GM19372 (cell line): Measurements from ENCODE around the gene SBF2.
"Not testable (repeated sequence)": the region's sequence is repeated elsewhere in the genome, so short reads cannot be mapped to it uniquely, and the experiment has no call there.

Experiments used
- ATAC-seq: cut with Tn5 transposase; IDR thresholded peaks from one replicate; pipeline ENCODE4 v1.9.1; 2021; ENCODE audit warnings: mild to moderate bottlenecking, low read depth, moderate library complexity; ENCODE audit not compliant: unreplicated experiment

SBF2 gene

DNA sequence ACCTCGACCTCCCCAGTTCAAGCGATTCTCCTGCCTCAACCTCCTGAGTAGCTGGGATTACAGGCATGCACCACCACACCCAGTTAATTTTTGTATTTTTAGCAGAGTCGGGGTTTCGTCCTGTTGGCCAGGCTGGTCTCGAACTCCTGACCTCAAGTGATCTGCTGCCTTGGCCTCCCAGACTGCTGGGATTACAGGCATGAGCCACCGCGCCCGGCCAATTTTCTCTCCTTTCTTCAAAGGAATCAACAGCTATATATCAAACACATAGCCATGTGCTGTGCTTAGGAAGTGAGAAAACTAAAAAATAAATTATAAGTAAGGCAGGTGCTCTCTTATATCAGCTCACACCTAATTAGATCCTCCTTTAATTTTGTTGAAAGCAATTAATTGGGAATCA lies 164.8 kb downstream of the SBF2 start:
- ATAC-seq: not testable (repeated sequence)

GRCh38 chr11:10125522-10126133 lies 168.4 kb downstream of the SBF2 start:
- no peak for ATAC-seq

- ATAC-seq: no peak
Observed at GRCh38 chr11:10122326-10123197, 171.5 kb downstream of the SBF2 start.

DNA sequence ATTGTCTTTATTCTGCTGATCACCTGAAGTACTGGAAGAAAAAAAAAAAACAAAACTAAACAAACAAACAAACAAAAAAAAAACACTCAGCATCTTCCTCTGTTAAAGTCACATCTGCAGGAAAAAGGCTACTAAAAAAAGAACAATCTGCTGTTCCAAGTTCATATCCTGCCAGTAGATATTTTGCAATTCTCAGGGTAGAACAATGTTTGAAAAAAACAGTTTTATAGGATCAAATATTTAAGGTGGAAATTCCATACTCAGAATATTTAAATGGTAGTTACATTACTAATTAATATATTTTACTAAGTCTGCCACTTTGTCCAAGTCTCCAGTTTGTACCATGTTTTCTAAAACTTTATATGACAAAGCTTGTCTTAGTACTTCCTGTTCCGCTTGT lies 175.2 kb downstream of the SBF2 start:
- ATAC-seq: no peak

GRCh38 chr11:10117709-10118351 lies 176.2 kb downstream of the SBF2 start:
- ATAC-seq: no peak

- no peak for ATAC-seq
Observed at GRCh38 chr11:10116588-10116987, 177.4 kb downstream of the SBF2 start.

DNA sequence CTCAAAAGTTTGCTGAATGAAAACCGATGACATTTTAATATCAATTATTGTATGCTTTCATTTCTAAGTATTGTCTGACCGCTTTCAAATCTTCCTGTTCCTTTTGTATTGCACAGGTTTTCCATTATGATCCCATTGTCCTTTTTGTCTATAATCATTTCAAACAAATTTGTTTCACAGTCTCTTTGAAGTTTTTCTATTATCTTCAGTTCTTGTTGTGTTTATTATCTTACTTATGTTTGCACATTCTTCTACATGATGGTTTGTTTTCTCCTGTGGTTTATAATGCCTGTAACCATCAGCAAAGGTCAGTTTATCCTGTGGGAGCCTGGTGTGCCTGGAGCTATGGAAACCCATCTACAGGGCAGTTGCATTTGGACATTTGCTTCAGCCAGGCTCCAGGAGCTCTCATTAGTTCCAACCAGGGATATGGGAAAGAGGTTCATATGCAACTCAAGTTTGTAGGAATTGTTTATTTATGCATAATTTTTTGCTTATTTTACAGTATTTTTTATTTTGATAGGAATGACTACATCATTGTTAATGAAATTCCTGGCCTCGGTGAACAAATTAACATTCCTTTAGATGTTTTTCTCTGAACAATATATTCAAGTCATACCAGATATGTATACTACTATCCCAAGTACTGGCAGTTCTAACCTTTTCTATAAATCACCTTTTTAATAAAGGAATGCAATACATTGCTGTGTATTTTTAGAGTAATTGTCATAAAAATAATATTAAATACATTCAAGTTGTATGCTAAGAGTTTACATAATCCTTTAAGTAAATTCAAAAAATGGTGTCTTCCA lies 179.2 kb downstream of the SBF2 start:
- no peak for ATAC-seq

GRCh38 chr11:10113852-10114251 lies 180.2 kb downstream of the SBF2 start:
- no peak for ATAC-seq

- no peak for ATAC-seq
Observed at GRCh38 chr11:10109806-10110205, 184.2 kb downstream of the SBF2 start.

DNA sequence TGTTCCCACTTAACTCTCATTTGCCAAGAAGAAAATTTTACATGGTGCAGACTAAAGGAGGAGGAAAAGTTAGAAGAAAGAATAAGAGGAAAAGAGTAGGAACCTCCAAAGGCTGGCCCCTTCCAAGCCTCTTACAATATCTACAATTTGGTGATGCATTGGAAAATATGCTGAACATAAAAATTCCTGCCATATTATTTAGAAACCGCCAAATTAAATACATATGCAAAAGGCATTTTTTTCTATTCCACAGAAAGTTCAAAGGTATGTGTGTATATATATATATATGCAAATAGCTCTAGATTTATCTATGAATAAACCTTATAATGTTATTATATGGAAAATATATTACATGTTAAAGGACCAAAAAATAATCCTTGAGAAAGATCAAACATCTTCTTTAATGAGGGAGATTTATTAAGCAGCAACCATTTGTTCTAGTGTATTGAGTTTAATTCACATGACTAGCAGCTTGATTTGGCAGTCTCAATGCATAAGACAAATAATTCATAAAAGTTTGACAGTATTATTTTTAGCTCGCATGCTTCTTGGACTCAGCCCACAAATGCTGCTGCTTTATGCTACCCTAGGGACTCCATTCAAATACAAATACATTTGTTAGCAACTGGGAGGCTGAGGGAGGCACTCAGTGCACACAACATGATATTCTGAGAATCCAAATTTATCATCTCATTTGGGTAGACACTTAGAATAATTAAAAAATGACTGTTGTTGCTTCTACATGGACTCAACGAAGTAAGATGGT lies 184.9 kb downstream of the SBF2 start:
- ATAC-seq: no peak

GRCh38 chr11:10107497-10107896 lies 186.5 kb downstream of the SBF2 start:
- no peak for ATAC-seq

GRCh38 chr11:10097615-10098014 lies 196.4 kb downstream of the SBF2 start:
- ATAC-seq: no peak

GRCh38 chr11:10096987-10097386 lies 197.0 kb downstream of the SBF2 start:
- ATAC-seq: no peak

GRCh38 chr11:10095412-10096208 lies 198.4 kb downstream of the SBF2 start:
- no peak for ATAC-seq

DNA sequence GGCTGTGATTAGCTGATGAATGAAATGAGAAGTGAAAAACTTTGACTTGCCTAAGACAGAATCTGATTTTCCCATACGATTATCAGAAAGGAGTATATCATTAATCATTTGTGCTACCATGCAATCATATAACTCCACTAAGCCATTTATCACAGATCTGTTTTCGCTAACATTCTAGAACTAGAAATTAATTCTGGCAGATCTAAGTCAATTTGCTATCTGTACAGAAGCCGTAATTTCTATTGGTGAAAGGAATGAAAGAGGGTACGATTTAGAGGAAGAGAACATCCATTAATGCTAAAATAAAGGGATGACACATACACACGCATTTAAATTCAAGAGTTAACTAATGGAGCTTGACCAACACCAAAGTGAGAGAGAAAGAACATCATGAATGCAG lies 201.6 kb downstream of the SBF2 start:
- no peak for ATAC-seq

- ATAC-seq: no peak
Observed at GRCh38 chr11:10091314-10092045, 202.5 kb downstream of the SBF2 start.

- ATAC-seq: not testable (repeated sequence)
Observed at GRCh38 chr11:10087923-10088225, 206.1 kb downstream of the SBF2 start.

- ATAC-seq: no peak
Observed at GRCh38 chr11:10087186-10087922, 206.7 kb downstream of the SBF2 start.
